Duodenal mucosa (tissue), 2 donors: Measurements from ENCODE around the gene PLCB2.

Experiments used
- H3K27ac ChIP-seq: one replicate; pipeline ENCODE4 v1.7.0; 2013; ENCODE audit warnings: low read depth, low read length
- H3K27me3 ChIP-seq, 2 donors: one replicate each; pipeline ENCODE4 v1.7.0; 2013; ENCODE audit warnings: low read length in 2 of 2, control low read depth in 1 of 2; ENCODE audit not compliant: insufficient read depth in 2 of 2, control insufficient read depth in 1 of 2
- H3K36me3 ChIP-seq, 2 donors: one replicate each; pipeline ENCODE4 v1.7.0; 2013; ENCODE audit warnings: low read length in 2 of 2, control low read depth in 1 of 2; ENCODE audit not compliant: insufficient read depth in 2 of 2, control insufficient read depth in 1 of 2
- H3K4me1 ChIP-seq, 2 donors: one replicate each; pipeline ENCODE4 v1.7.0; 2013; ENCODE audit warnings: low read length in 2 of 2, control low read depth in 1 of 2; ENCODE audit not compliant: insufficient read depth in 2 of 2, control insufficient read depth in 1 of 2
- H3K4me3 ChIP-seq, 2 donors: one replicate each; pipeline ENCODE4 v1.7.0; 2013; ENCODE audit warnings: low read length in 2 of 2, low read depth in 1 of 2
- H3K9ac ChIP-seq, 2 donors: one replicate each; pipeline ENCODE4 v1.7.0; 2013; ENCODE audit warnings: low read length in 2 of 2, low read depth in 1 of 2
- H3K9me3 ChIP-seq, 2 donors: one replicate each; pipeline ENCODE4 v1.7.0; 2013; ENCODE audit warnings: low read length in 2 of 2, control low read depth in 1 of 2; ENCODE audit not compliant: control insufficient read depth in 1 of 2

PLCB2 gene

DNA sequence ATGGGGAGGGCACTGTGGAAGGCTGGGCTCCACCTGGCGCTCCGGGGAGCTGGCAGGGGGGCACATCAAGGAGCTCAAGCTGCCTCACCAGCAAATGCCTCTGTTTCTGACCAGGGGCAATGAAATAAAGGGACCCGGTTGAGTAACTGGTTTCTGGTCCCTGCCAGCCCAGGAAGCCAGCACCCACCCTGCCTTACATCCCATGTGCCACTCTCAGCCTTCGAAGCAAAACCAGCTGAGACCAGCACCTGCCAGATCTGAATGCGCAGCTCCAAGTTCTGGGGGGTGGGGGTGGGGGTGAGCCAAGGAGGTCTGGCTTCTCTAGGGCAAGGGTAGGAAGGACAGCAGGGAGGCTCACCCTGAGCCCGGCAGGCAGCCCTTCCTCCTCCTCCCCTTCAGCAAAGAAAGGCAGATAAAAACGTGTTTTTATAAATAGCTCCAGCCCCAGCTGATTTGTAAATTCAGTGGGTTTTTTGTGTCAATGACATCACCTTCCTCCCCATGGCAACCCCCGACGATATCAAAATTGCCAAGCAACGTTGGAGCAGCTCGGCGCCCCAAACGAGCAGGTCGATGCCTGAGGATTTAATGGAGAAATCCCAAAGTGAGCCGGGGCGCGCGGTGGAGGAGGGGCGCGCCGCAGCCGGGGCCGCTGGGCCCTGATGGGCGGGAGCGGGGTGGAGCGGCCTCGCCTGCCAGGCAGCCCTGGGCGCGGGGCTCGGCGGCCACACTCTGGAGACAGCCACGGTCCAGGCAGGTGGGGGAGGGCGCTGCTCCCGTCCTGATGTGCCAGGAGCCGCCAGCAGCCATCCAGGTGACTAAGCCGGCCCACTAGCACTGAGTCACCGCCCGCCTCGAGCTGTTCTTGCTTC lies 69.0 kb downstream of the PLCB2 start, which contains the start of gene PAK6:
TSS of gene PAK6 (plus strand) at position 532 of the 872 bp plus-strand sequence. CDS start 25,723 bp downstream, outside the sequence.
- H3K27ac ChIP-seq: peak within 1 kb of the TSS; percentile 44
- H3K9me3 ChIP-seq: no peaks in the 10 kb centered on the region
- H3K4me1 ChIP-seq: peaks cover 0 to 6% of the 10 kb centered on the region in 2 donors
- H3K4me3 ChIP-seq: peak within 1 kb of the TSS; percentile 43 to 45
- no peaks in the 10 kb centered on the region for H3K36me3 ChIP-seq
- H3K9ac ChIP-seq: peak within 1 kb of the TSS in 1 of 2 donors; percentile 2
- H3K27me3 ChIP-seq: peaks cover 4 to 11% of the 10 kb centered on the region in 2 donors
